Measurements from ENCODE around the gene EIF3I. TPM values are rescaled to one million over a fixed set of nuclear protein-coding genes. Genes with fewer than 3 reads are reported as not detected.

EIF3I gene
- total and polyA plus RNA-seq, 2 of the 8 experiments (the other 6 are each of a cell fraction or from before 2014, with no cell fraction given), result 247 to 346 TPM

- no peak for TF ChIP-seq CHD7 (IDR thresholded peaks at IDR 0.05; ENCODE audit: insufficient replicate concordance, low read length)
- TF ChIP-seq EP300 (IDR thresholded peaks at IDR 0.05; ENCODE audit: borderline replicate concordance in 1 of 2, low read depth in 2 of 2, low read length in 2 of 2), result no peak
- peak; percentile 71; the same call in 1 of the 2 replicates for TF ChIP-seq MAX (IDR thresholded peaks at IDR 0.05)
- 0 out of 2 replicates have a peak, but pooled peaks have one; percentile 60 for TF ChIP-seq SP1 (IDR thresholded peaks at IDR 0.05; ENCODE audit: low read depth, low read length)
- no peak for TF ChIP-seq E2F6 (IDR thresholded peaks at IDR 0.05)
- 0 out of 2 replicates have a peak, but pooled peaks have one; percentile 47 for TF ChIP-seq JUND (IDR thresholded peaks at IDR 0.05; ENCODE audit: low read length)
- peak; percentile 60; the same call in 1 of the 2 replicates for TF ChIP-seq TEAD4 (IDR thresholded peaks at IDR 0.05; ENCODE audit: low read depth, low read length)
- TF ChIP-seq BRCA1 (IDR thresholded peaks at IDR 0.05; ENCODE audit: low read depth, low read length), result no peak
Measured at GRCh38 chr1:32247983-32248889, 26.0 kb downstream of the EIF3I start (continued).
